ENCODE results near the gene LGR6.
A peak's percentile ranks its signal among the peaks of the same experiment; 100 is the strongest.

LGR6 gene

DNA sequence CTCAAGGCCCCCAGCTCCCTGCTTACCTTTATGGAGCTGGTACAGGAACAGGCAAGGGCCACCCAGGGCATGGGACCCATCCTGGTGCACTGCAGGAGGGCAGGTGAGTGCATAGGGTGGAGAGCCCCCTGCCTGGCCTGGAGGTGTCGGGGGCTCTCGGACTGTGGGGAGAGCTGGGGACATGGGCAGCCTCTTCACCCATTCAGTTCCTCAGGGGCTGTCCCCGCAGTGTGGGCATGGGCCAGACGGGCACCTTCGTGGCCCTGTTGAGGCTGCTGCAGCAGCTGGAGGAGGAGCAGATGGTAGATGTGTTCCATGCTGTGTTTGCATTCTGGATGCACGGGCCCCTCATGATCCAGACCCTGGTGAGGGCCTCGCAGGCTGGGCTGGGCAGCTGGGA lies 7.3 kb upstream of the LGR6 start:
- no peaks in the 10 kb centered on the region for H3K36me3 ChIP-seq (ENCODE audit: control insufficient read depth in 2 of 2, insufficient read depth in 1 of 2, low read length in 2 of 2)
- CTCF ChIA-PET = interaction anchor here (0.6 to 5.0 kb wide), 11 partner anchors 10 to 533 kb away, joined by 3 to 30 read pairs (median 5); no protein-coding TSS in a partner anchor

DNA sequence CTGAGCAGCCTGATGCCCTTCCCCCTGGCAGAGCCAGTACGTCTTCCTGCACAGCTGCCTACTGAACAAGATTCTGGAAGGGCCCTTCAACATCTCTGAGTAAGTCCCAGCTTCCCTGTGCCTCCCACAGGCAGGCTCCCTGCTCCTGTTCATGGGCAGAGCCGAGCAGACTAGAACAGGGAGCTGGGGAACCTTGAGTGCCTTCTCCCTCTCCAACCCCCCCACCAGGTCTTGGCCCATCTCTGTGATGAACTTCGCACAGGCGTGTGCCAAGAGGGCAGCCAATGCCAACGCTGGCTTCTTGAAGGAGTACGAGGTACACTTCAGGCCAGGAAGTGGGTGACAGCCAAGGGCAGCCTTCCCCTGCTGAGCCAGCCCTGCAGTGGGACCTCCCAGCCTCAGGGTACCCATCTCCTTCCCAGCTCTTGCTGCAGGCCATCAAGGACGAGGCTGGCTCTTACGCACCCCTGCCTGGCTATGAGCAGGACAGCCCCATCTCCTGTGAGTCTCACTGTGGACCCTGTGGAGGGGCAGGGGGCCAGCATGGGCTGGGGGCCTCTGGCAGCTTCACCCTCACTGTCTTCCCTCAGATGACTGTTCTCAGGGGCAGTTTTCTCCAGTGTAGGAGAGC lies 6.4 kb upstream of the LGR6 start:
- H3K4me3 ChIP-seq (ENCODE audit: low read depth, low read length) = no peak overlapping the region
- H3K4me1 ChIP-seq (ENCODE audit: control insufficient read depth, insufficient read depth, low read length) = no peaks in the 10 kb centered on the region
- H3K36me3 ChIP-seq (ENCODE audit: control insufficient read depth in 2 of 2, insufficient read depth in 1 of 2, low read length in 2 of 2) = no peaks in the 10 kb centered on the region
- CTCF ChIA-PET = interaction anchor here (0.6 to 5.0 kb wide), 11 partner anchors 10 to 532 kb away, joined by 3 to 30 read pairs (median 5); no protein-coding TSS in a partner anchor
- no peaks in the 10 kb centered on the region for H3K9me3 ChIP-seq (ENCODE audit: control insufficient read depth, insufficient read depth, low read depth, low read length)
- H3K27ac ChIP-seq (ENCODE audit: extremely low read depth, low read depth, low read length) = no peak overlapping the region
- TF ChIP-seq ZNF530 (tag by site-specific recombination; IDR thresholded peaks at IDR 0.05; ENCODE audit: low read depth) (no peak), ZFP41 (tag by site-specific recombination; IDR thresholded peaks at IDR 0.05; ENCODE audit: borderline replicate concordance) (no peak)
- POLR2A ChIA-PET = no interaction called here

More for the DNA sequence above, 7.3 kb upstream of the LGR6 start:
- no peaks in the 10 kb centered on the region for H3K9me3 ChIP-seq (ENCODE audit: control insufficient read depth, insufficient read depth, low read depth, low read length)
- no peak overlapping the region for H3K4me3 ChIP-seq (ENCODE audit: low read depth, low read length)
- TF ChIP-seq, protein P1, sequence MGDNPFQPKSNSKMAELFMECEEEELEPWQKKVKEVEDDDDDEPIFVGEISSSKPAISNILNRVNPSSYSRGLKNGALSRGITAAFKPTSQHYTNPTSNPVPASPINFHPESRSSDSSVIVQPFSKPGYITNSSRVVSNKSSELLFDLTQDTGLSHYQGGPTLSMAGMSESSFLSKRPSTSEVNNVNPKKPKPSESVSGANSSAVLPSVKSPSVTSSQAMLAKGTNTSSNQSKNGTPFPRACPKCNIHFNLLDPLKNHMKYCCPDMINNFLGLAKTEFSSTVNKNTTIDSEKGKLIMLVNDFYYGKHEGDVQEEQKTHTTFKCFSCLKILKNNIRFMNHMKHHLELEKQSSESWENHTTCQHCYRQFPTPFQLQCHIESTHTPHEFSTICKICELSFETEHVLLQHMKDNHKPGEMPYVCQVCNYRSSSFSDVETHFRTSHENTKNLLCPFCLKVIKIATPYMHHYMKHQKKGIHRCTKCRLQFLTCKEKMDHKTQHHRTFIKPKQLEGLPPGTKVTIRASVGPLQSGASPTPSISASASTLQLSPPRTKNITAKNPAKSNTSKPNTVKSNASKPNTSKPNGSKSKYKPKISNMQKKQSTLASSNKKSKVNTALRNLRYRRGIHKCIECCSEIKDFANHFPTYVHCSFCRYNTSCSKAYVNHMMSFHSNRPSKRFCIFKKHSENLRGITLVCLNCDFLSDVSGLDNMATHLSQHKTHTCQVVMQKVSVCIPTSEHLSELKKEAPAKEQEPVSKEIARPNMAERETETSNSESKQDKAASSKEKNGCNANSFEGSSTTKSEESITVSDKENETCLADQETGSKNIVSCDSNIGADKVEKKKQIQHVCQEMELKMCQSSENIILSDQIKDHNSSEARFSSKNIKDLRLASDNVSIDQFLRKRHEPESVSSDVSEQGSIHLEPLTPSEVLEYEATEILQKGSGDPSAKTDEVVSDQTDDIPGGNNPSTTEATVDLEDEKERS (tag by site-specific recombination; IDR thresholded peaks at IDR 0.05) = no peak
- TF ChIP-seq, protein P2, sequence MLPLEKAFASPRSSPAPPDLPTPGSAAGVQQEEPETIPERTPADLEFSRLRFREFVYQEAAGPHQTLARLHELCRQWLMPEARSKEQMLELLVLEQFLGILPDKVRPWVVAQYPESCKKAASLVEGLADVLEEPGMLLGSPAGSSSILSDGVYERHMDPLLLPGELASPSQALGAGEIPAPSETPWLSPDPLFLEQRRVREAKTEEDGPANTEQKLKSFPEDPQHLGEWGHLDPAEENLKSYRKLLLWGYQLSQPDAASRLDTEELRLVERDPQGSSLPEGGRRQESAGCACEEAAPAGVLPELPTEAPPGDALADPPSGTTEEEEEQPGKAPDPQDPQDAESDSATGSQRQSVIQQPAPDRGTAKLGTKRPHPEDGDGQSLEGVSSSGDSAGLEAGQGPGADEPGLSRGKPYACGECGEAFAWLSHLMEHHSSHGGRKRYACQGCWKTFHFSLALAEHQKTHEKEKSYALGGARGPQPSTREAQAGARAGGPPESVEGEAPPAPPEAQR (tag by site-specific recombination; IDR thresholded peaks at IDR 0.05) = no peak
- no peak for TF ChIP-seq ZSCAN30 (tag by site-specific recombination; IDR thresholded peaks at IDR 0.05)
- POLR2A ChIA-PET = interaction anchor here (0.6 kb wide), 1 partner anchor 674 kb away, joined by 6 read pairs; no protein-coding TSS in a partner anchor
- no peak overlapping the region for H3K27ac ChIP-seq (ENCODE audit: extremely low read depth, low read depth, low read length)
- H3K4me1 ChIP-seq (ENCODE audit: control insufficient read depth, insufficient read depth, low read length) = no peaks in the 10 kb centered on the region

DNA sequence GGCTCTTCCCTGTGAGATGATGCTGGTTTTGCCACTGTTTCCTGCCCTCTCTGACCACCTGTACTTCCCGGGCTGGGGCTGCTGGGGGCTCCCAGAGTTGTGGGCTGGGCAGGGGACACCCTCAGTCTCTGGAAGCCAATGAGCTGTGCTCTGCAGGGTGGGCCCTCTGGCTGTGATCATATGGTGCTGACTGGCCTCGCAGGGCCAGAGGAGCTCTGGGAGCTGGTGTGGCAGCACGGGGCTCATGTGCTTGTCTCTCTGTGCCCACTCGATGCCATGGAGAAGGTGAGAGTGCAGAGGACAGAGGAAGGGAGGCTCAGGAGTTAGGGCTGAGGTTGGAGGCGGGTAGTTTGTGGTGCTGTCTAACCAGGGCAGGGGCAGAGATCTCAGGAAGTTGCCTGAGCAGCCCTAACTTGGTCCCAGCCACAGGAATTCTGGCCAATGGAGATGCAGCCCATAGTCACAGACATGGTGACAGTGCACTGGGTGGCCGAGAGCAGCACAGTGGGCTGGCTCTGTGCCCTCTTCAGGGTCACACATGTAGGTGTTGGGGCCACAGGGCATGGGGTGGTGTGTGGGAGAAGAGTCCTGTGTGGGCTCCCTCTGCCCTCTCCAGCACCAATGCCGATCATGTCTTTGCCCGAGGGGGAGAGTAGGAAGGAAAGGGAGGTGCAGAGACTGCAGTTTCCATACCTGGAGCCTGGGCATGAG lies 5.7 kb upstream of the LGR6 start:
- H3K36me3 ChIP-seq (ENCODE audit: control insufficient read depth in 2 of 2, insufficient read depth in 1 of 2, low read length in 2 of 2) = no peaks in the 10 kb centered on the region

DNA sequence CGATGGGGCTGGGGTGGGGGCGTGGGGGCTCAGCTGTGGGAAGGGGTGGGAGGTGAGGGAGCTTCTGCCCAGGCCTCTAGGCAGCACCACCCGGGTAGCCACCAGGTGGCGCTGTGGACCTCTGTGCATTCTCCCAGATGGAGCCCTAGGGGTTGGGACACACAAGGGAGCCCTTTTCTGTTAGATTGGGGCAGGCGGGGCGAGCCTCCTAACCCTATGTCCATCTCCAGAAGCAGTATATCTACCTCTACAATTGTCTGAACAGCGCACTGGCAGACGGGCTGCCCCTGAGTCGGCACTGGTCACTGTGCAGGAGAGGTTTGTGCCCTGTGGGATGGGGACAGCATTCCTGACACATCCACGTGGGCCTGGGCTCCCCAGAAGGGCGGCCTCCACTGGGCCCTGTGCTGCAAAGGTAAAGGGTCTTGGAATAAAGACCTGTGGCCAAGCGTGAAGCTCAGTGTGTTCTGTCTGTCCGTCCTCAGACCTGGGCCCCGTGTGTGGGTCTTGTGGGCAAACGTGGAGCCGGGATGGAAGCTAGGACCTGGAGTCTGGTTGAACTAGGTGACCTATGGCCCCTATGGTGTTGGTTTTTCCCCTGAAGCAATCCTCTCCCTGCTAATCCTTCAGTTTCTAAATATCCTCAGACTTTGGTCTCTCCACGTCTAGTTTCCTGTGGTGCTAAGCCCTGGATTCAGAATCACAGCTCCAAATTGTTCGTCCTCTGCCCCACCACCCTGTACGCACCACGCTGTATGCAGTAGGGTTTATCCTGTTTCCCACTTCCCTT lies 4.4 kb upstream of the LGR6 start:
- Histone ChIP-seq H3K36me3 (ENCODE audit: control insufficient read depth in 2 of 2, insufficient read depth in 1 of 2, low read length in 2 of 2) (no peaks in the 10 kb centered on the region), H3K9me3 (ENCODE audit: control insufficient read depth, insufficient read depth, low read depth, low read length) (no peaks in the 10 kb centered on the region), H3K4me1 (ENCODE audit: control insufficient read depth, insufficient read depth, low read length) (no peaks in the 10 kb centered on the region), H3K4me3 (ENCODE audit: low read depth, low read length) (no peak overlapping the region), H3K27ac (ENCODE audit: extremely low read depth, low read depth, low read length) (no peak overlapping the region)
- TF ChIP-seq ZBTB8A (tag by site-specific recombination; IDR thresholded peaks at IDR 0.05) (peak; percentile 26; the same call in 1 of the 2 replicates), ZNF654 (tag by site-specific recombination; IDR thresholded peaks at IDR 0.05; ENCODE audit: low read depth) (peak; percentile 44), ZBTB48 (tag by site-specific recombination; IDR thresholded peaks at IDR 0.05) (peak; percentile 79), ZNF2 (tag by site-specific recombination; IDR thresholded peaks at IDR 0.05) (peak; percentile 64; the same call in 1 of the 2 replicates), GLIS2 (tag by site-specific recombination; IDR thresholded peaks at IDR 0.05) (no peak), KLF1 (tag by site-specific recombination; IDR thresholded peaks at IDR 0.05) (no peak), ZNF157 (tag by site-specific recombination; IDR thresholded peaks at IDR 0.05) (no peak), YY2 (tag by site-specific recombination; IDR thresholded peaks at IDR 0.05) (no peak), IKZF3 (tag by site-specific recombination; IDR thresholded peaks at IDR 0.05) (no peak)
- TF ChIP-seq, protein P3, sequence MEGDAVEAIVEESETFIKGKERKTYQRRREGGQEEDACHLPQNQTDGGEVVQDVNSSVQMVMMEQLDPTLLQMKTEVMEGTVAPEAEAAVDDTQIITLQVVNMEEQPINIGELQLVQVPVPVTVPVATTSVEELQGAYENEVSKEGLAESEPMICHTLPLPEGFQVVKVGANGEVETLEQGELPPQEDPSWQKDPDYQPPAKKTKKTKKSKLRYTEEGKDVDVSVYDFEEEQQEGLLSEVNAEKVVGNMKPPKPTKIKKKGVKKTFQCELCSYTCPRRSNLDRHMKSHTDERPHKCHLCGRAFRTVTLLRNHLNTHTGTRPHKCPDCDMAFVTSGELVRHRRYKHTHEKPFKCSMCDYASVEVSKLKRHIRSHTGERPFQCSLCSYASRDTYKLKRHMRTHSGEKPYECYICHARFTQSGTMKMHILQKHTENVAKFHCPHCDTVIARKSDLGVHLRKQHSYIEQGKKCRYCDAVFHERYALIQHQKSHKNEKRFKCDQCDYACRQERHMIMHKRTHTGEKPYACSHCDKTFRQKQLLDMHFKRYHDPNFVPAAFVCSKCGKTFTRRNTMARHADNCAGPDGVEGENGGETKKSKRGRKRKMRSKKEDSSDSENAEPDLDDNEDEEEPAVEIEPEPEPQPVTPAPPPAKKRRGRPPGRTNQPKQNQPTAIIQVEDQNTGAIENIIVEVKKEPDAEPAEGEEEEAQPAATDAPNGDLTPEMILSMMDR (tag by site-specific recombination; IDR thresholded peaks at IDR 0.05) = peak; percentile 30; the same call in 1 of the 2 replicates
- TF ChIP-seq, protein P4, sequence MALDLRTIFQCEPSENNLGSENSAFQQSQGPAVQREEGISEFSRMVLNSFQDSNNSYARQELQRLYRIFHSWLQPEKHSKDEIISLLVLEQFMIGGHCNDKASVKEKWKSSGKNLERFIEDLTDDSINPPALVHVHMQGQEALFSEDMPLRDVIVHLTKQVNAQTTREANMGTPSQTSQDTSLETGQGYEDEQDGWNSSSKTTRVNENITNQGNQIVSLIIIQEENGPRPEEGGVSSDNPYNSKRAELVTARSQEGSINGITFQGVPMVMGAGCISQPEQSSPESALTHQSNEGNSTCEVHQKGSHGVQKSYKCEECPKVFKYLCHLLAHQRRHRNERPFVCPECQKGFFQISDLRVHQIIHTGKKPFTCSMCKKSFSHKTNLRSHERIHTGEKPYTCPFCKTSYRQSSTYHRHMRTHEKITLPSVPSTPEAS (tag by site-specific recombination; IDR thresholded peaks at IDR 0.05) = no peak
- ChIA-PET CTCF (interaction anchor here (0.6 to 4.4 kb wide), 48 partner anchors 9 to 564 kb away, joined by 3 to 29 read pairs (median 4); partner anchors contain the start of gene UBE2T), POLR2A (no interaction called here)

More for the DNA sequence above, 5.7 kb upstream of the LGR6 start:
- CTCF ChIA-PET = interaction anchor here (0.8 to 5.0 kb wide), 17 partner anchors 8 to 531 kb away, joined by 3 to 30 read pairs (median 5); no protein-coding TSS in a partner anchor
- POLR2A ChIA-PET = no interaction called here
- Histone ChIP-seq H3K9me3 (ENCODE audit: control insufficient read depth, insufficient read depth, low read depth, low read length) (no peaks in the 10 kb centered on the region), H3K4me1 (ENCODE audit: control insufficient read depth, insufficient read depth, low read length) (no peaks in the 10 kb centered on the region), H3K27ac (ENCODE audit: extremely low read depth, low read depth, low read length) (no peak overlapping the region), H3K4me3 (ENCODE audit: low read depth, low read length) (no peak overlapping the region)
- TF ChIP-seq ZNF514 (tag by site-specific recombination; IDR thresholded peaks at IDR 0.05) (no peak), EGR2 (tag by site-specific recombination; IDR thresholded peaks at IDR 0.05; ENCODE audit: low read depth) (peak; percentile 23; the same call in 1 of the 2 replicates)
